ENCODE measurements around the gene PATJ.
"Not testable (repeated sequence)": the region's sequence is repeated elsewhere in the genome, so short reads cannot be mapped to it uniquely, and the experiment has no call there.

PATJ gene

DNA sequence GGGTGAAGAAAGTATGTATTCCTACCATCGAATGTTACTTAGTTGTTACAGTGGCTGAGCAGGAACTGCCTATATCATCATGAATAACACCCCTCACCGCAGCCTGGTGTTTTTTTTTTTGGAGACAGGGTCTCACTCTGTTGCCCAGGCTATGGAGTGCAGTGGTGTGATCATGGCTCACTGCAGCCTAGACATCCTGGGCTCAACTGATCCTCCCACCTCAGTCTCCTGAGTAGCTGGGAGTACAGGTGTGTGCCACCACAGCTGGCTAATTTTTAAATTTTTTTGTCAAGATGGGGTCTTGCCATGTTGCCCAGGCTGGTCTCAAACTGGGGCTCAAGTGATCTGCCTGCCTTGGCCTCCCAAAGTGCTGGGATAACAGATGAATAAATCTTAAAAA is 7.3 kb downstream of the PATJ start:
- DNase-seq, result no peak

DNA sequence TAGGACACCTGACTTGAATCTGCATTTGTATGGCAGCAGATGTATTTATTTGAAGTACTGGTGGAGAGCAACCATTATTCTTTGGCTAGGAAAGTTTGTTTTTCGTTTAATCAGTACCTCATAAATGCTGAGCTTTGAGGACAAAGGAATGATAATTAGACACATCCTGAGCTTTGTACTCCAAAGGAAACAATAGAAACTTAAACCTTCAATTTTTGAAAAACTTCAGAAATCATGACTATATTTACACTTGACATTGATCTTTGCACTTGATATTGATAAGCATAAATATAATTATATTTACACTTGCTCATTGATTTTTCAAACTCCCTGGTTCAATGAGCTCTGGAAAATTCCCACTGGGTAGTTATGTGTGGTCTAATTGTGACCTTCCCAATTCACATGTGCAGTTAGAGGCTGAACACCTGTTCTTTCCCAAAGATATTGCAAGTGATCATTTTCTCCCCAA is 10.7 kb downstream of the PATJ start:
- no peak for DNase-seq

DNA sequence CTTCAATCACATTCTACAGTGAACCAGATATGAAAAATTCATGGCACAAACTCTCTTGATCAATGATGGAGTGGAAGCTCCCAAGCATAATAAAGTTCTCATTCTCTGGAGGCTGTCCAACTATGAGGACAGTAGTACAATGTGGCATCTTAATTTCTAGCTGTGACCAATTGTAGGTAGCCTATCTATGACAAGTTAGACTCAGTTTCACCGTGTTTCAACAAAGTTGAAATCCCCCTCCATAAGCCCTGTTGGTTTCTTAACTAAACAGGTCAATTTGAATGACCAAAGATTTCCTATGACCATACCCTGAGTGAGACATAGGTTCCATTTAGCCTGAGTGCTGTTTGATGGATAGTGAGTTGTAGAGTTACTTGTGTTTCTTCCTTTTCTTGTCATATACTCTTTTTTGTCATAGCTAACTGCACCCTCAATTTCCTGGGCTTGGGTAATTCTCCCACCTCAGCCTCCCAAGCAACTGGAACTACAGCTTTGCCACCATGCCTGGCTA is 11.8 kb downstream of the PATJ start:
- no peak for DNase-seq

DNA sequence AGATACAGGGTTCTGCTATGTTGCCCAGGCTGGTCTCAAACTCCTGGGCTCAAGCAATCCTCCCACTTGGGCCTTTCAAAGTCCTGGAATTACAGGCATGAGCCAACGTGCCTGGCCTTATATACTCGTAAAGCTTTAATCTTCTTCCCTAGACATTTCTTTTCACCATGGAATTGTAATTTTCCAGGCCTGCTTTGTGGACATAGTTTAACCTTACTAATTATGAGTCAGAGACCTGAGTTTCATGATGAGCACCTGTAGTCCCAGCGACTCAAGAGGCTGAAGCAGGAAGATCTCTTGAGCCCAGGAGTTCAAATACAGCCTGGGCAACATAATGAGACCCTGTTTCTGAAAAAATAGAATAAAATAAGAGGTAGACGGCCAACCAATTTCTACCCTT is 12.3 kb downstream of the PATJ start:
- no peak for DNase-seq

DNA sequence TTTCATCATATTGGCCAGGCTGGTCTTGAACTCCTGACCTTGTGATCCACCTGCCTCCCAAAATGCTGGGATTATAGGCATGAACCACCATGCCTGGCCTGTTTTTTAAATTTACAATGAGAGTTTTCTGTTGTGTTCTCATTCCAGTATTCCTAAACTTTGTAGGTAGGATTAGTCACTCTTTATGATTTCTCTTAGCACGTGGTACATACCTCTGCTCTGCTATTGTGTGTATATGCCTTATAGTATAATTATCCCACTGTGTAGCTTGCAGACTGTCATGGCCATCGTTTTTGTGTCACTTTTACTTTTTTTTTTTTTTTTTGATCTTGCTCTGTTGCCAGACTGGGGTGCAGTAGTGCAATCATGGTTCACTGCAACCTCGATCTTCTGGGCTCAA is 14.5 kb downstream of the PATJ start:
- DNase-seq, result no peak

DNA sequence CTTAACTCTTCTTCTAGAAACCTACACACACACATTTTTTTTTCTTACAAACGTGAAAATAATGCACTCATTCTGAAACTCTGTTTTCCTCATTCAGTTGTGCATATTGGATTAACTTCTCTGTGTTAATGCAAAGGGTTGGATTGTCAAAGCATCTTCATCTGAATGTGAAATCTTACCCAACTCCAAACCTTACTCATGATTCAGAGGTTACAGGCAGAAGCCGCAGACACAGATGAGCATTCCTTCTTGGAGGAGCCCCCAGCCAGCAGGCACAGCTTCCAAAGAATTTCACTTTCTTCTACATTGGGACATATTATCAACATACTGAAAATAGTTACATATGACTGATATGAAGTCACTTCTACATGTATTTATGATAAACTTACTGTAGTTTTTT is 15.7 kb downstream of the PATJ start:
- DNase-seq, result no peak

DNA sequence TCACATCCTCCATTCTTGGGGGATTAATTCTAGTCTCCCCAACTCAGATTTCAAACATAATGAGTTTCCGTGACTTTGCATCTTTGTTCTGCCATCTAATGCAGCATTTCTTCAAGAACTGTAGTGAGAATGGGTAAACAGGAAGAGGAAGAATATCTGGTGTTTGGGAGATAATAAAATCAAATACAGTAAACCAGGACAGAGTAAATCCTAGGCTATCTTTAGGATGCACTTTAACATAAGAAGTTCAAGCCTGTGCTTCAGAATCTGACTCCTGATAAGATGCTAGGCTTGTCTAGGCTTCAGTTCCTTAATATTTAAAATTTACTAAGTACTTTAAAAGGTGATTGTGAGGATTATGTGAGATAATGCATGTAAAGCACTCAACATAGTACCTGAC is 27.9 kb downstream of the PATJ start:
- DNase-seq, result no peak

DNA sequence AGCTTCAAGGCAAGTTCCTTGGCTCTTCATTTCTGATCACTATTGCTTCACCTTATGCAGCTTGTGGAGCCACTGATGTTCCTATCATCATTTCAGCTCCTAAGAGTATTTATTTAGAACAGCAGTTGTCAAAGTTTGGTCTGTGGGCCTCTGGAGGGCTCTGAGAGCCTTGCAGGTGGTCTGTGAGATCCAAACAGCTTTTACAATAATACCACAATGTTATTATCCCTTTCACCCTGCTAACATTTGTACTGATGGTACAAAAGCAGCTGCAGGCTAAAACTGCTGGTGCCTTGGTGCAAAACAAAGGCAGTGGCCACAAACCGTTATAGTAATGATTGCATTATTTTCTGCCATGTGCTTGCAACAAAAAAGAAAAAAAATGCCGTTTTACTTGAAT is 33.8 kb downstream of the PATJ start:
- no peak for DNase-seq

DNA sequence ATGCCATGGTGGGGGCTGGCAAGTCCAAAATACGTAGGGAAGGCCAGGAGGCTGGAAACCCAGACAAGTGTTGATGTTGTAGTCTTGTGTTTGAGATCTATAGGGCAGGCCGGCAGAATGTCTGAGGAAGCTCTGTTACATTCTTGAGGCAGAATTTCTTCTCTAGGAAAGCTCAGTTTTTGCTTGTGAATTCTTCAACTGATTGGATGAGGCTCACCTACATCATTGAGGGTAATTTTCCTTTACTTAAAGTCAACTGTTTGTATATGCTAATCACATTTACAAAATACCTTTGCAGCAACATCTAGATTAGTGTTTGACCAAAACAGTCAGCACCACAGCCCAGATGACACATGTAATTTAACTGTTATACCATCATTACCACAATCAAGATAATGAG is 37.0 kb downstream of the PATJ start:
- no peak for DNase-seq

DNA sequence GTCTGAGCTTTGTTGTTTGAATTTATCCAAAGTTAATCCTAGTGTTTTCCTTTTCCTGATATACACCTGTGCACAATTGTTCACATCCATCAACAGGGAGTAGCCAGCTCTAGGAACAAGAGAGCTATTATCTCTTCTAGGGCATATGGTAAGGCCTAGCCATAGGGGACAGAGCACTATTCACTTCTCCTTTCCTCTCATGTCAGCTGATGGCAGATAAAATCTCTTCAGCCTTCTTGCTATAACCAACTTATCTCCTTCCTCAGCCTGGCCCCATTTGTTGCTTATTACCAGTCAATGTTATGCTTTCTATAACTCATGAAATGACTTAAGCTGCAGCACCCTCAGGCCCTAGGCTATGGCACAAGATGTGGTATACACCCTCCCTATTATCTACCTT is 38.9 kb downstream of the PATJ start:
- no peak for DNase-seq

DNA sequence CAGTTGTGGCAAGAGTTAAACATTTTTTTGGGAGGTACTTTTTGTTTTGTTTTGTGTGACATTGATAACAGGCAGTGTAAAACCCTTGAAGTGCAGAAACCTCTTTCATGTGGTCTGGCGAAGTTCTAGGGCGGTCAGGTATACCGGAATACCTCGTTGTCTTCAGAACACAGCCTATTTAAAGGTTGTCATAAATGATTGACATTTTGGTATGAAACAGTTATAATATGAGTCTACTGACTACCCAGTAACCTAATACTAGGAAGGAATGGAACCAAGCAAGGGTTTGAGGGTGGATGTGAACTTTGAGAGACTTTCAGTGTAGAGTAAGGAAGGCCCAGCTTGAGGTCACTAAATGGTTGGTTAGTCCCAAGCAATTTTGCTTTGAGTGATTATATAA is 40.5 kb downstream of the PATJ start:
- DNase-seq, result no peak

DNA sequence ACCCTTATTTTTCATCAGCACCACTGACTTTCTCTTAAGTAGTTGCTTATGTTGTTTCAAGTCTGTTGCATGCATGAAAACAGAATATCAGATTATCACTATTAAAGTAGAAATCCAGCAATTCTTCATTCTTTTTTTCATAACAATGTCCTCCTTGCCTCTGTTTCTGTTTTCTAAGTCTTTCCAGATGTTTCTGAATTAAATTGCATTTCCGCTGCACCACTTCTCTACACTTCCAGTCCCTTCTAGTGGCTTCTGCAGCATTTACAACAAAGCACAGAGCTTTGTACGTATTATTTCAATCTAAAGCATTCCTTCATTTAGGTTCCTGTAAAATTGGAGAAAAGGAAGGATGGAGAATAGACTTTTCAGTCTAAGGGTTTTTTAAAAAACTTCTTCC is 42.4 kb downstream of the PATJ start:
- DNase-seq, result no peak

DNA sequence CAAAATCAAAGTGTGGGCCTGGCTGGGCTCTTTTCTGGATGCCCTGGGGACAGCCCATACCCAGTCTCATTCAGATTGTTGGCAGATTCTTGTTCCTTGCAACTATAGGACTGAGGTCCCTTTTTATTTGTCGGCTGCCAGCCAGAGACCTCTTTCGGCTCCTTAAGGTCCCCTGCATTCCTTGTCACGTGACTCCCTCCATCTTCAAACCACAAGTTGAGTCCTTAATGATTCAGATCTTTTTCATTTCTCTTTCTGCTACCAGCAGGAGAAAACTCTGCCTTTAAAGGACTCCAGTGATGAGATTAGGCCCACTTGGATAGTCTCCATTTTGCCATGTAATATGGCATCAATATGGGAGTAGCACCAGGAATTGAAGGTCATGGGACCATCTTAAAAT is 48.6 kb downstream of the PATJ start:
- no peak for DNase-seq

DNA sequence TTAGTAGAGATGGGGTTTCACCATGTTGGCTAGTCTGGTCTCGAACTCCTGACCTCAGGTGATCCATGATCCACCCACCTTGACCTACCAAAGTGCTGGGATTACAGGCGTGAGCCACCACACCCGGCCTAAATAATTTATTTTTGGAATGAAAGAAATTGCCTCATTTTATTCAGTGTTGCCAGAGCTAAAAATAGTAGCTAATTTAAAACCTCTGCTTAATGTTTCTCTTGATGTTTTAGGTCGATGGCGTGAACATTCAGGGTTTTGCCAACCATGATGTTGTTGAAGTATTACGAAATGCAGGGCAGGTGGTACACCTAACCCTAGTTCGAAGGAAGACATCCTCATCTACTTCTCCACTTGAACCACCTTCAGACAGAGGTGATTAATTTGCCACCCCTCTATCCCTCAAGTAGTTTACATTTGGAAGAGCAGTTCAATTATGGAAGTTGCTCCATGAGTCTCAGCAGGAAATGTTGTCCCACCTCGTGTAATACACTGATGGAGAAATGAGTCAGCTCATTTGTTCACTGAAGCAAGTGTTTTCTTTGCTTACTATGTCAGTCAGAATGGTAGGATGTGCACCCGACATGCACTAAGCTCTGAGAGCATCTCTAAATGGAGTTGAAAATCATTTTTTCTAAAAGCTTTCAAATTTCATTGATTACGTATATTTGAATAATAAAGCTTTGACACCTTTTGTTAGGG is 54.9 kb downstream of the PATJ start:
- DNase-seq, result no peak

DNA sequence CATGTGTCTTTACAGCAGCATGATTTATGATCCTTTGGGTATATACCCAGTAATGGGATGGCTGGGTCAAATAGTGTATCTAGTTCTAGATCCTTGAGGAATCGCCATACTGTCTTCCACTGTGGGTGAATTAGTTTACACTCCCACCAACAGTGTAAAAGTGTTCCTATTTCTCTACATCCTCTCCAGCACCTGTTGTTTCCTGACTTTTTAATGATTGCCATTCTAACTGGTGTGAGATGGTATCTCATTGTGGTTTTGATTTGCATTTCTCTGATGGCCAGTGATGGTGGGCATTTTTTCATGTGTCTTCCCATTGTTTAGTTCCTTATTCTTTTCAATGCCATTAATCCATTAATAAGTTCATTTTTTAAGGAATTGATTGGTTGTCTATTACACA is 58.8 kb downstream of the PATJ start:
- not testable (repeated sequence) for DNase-seq

DNA sequence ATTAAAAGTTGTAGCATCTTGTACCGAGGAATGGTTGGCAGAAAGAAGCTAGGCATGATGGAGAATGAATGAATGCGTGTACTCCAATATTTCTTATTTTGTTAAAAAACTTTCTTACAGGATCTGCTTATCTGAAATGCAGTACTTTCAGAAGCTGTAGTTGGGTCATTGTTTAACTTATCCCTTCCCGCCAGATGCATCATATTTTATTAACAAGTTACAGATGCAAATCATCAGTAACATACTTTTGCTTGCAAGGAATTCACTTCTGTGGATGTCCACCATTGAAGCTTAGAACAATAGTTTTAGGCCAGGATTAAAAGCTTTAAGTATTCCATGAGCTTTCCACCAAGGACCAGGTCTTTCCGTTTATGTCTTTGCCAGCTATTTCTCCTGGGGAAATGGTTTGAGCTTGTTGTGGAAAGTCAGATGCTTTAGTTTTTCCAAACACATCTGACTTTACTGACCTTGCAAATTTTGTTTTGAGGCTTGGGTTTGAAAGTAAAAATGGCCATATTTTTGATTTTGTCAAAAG is 65.4 kb downstream of the PATJ start:
- no peak for DNase-seq

DNA sequence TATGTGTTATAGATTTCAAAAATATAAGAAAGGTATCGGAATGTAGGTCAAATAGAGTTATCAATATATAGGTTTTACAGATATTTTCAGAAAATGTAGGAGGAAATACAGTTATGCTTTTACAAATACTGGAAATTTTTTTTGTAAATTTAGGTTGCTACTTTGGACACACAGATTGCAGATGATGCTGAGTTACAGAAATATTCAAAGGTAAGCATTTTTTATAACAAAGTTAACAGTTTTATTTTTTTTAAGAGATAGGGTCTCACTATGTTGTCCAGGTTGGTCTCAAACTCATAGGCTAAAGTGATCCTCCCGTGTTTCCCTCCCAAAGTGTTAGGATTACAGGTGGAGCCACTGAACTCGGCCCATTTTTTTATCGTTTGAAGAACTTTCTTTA is 66.0 kb downstream of the PATJ start:
- DNase-seq, result no peak

DNA sequence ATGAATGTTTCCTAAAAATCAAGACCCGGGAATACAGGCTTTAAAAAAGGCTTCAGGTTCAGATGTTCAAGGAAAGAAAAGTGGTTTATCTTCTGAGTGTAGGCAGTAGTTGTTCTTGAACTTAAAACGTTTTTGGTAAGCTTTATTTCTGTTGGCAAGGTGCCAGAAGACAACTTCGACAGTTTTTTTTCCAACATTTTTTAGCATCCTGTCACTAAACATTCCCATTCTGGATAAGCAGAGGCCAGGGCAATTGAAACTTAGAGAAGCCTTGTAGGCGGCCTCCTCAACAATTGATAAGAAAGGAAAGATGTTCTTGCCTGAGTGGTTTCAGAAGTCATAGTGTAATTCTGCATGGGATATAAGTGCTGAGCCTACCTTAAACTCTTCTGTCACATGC is 66.7 kb downstream of the PATJ start:
- no peak for DNase-seq

DNA sequence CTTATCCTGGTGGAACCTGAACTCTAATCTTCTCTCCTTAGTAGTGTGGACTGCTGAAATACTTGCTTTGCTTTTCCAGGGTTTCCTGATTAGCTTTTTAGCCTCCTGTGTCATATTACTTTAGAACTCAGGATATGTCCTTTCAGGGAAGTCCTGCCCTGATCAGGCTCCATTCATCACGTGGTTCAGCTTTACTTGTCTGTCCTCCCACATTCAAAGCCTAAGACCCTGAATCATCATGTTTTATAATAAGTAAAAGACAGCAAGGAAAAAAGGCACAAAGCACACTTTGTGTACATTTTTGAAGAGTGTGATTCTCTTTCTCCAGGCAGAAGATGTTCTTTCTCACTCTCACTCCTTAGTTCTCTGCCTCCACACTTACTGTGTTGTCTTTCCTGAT is 70.6 kb downstream of the PATJ start:
- no peak for DNase-seq

DNA sequence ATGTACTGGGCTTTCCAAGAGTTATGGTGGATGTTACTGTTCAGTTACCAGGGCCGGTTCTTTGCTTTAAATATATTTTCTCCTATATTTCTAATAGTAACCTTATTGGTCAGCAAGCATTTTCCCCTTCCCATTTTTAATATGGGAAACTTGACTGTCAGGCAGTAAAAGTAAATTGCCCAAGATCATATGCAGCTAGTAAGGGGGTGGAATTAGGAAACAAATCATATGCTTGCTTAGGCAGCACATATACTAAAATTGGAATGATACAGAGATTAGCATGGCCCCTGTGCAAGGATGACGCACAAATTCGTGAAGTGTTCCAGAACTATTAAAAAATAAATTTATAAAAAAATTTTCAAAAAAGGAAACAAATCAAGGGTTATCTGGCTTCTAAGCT is 73.9 kb downstream of the PATJ start:
- DNase-seq, result no peak

DNA sequence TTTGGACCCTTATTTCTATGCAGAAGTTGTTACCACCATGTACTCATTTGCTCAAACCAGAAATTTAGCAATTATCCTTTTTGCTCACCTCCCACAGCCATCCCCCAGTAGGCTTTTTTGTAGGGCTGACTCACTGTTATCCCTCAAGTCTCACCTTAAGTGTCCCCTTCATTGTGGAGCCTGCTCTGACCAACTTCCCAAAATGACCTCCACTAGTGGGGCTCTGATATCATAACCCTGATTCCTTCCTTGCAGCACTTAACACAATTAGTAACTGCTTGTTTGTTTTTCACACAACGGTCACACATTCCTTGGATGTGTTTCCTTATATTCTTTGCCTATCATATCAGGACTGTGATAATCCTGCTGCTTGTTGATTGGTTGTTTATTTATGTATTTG is 76.7 kb downstream of the PATJ start:
- no peak for DNase-seq

DNA sequence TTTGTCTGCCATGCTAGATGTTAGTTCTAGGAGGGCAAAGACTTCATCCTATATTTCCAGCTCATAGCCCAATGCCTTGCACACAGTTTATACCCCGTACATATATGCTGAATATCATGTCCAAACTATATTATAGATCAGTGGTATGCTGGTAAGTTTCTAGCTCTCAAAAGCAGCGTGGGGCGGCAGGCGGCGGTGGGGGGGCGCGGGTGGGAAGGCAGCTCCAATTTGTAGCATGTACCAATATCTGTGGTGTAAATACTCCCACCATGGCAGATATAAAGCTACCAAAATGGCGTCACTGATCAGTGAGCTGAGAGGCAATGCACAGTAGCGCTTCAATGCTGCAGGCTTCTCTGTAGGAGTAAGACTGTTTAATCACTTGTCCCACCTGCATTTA is 77.1 kb downstream of the PATJ start:
- no peak for DNase-seq

DNA sequence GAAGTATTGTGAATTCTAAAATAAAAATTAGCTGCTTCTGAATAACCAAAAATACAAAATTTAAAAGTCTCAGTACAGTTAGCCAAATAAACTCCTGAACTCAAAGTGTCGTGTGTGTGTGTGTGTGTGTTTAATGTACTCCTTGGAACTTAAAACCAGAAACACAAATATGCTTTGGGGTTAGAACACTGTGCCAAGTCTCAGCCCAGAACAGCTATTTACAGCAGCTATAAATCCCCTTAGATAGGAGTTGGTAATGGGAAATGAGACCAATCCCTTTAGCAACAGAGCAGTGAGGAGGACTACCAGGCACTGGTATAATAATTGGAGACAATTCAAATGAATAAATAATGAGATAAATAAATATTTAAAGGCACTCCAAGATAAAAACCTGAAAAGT is 83.1 kb downstream of the PATJ start:
- DNase-seq, result no peak

DNA sequence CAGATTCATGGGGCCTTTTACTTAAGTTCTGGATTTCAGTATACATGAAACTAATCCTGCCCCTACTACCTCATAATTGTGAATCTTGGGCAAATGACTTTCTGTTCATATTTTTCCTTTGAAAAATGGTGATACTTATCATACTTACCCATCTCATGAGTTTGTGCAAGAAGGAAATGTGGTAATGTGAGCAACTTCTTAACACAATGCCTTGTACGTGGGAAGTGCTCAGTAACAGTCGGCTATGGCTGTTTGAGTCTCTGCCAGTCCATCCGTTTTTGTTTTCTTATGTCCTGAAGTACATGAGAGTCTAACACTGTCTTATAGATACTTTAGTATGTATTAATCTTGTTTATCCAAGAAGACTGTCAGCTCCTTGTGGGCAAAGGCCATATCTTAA is 86.5 kb downstream of the PATJ start:
- no peak for DNase-seq

DNA sequence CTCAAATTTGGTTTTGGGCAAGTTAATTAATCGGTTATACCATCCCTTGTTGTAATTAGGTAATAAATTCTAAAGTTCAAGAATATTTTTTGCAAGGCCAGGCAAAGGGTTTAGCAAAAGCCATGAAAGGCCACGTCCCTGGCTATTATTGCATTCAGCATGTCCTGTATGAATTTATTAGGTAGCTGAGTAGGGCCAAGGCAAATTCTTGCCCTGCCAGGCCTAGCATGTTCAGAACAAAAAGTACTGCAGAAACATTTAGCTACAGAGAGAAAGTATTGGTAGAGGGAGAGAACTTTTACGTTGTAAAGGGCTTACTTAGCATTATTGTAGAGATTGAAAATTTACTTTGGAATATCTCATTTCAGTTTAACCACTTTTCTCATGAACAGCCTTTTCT is 94.4 kb downstream of the PATJ start:
- no peak for DNase-seq
